DOHH2 (cell line): Measurements from ENCODE around the gene USF3.

Experiments
- H3F3A ChIP-seq: fragments of 200-600 bp; sonication (generic), shearing (Covaris generic); 2 replicates; pipeline ENCODE4 v1.6.0; 2016; ENCODE audit warnings: antibody characterized with exemption, mild to moderate bottlenecking; ENCODE audit not compliant: control insufficient read depth, insufficient read depth
- H3K27ac ChIP-seq: fragments of 200-600 bp; sonication (generic); 2 replicates; pipeline ENCODE4 v1.5.1; 2014; ENCODE audit warnings: low read depth, mild to moderate bottlenecking, low read length, moderate library complexity
- H3K27me3 ChIP-seq: fragments of 200-600 bp; sonication (generic); 2 replicates; pipeline ENCODE4 v1.6.1; 2014; ENCODE audit warnings: mild to moderate bottlenecking, low read length, mixed read lengths; ENCODE audit not compliant: control insufficient read depth
- H3K36me3 ChIP-seq: fragments of 200-600 bp; sonication (generic); 2 replicates; pipeline ENCODE4 v1.6.1; 2014; ENCODE audit warnings: mild to moderate bottlenecking, low read length, moderate library complexity, mixed read lengths; ENCODE audit not compliant: control insufficient read depth
- H3K4me1 ChIP-seq: fragments of 200-600 bp; sonication (generic); 2 replicates; pipeline ENCODE4 v1.6.1; 2014; ENCODE audit warnings: mild to moderate bottlenecking, low read length, mixed read lengths; ENCODE audit not compliant: control insufficient read depth
- H3K4me2 ChIP-seq: fragments of 200-600 bp; sonication (generic); 2 replicates; pipeline ENCODE4 v1.6.0; 2014; ENCODE audit warnings: mild to moderate bottlenecking, low read length, moderate library complexity
- H3K4me3 ChIP-seq: fragments of 200-600 bp; sonication (generic); 2 replicates; pipeline ENCODE4 v1.5.1; 2014; ENCODE audit warnings: mild to moderate bottlenecking, low read length, mixed read lengths
- H3K79me2 ChIP-seq: fragments of 200-600 bp; sonication (generic); 2 replicates; pipeline ENCODE4 v1.6.1; 2014; ENCODE audit warnings: mild to moderate bottlenecking, low read length, mixed read lengths; ENCODE audit not compliant: control insufficient read depth
- H3K9me2 ChIP-seq: fragments of 200-600 bp; sonication (generic); replicated peaks from 2 replicates; pipeline ENCODE4 v1.6.1; 2014; ENCODE audit warnings: mild to moderate bottlenecking, low read length, mixed read lengths; ENCODE audit not compliant: control insufficient read depth
- H3K9me3 ChIP-seq: fragments of 200-600 bp; sonication (generic); 2 replicates; pipeline ENCODE4 v1.6.1; 2014; ENCODE audit warnings: antibody characterized with exemption, low read length, mixed read lengths; ENCODE audit not compliant: control insufficient read depth, insufficient read depth
- H4K20me1 ChIP-seq: fragments of 200-600 bp; sonication (generic); 2 replicates; pipeline ENCODE4 v1.6.0; 2014; ENCODE audit warnings: low read depth, mild to moderate bottlenecking, antibody characterized with exemption, low read length, moderate library complexity; ENCODE audit not compliant: control insufficient read depth, insufficient read depth
- EZH2phosphoT487 ChIP-seq: fragments of 200-600 bp; sonication (generic); IDR thresholded peaks from 2 replicates; pipeline ENCODE4 v1.6.1; 2017; ENCODE audit warnings: borderline replicate concordance, mild to moderate bottlenecking, antibody characterized with exemption, low read length, moderate library complexity, mixed read lengths
- TF ChIP-seq, protein P1 (sequence below): fragments of 200-600 bp; sonication (generic); IDR thresholded peaks from one replicate; pipeline ENCODE4 v1.5.1; 2014; ENCODE audit warnings: antibody characterized with exemption, mild to moderate bottlenecking, low read depth, low read length; ENCODE audit not compliant: poor library complexity, severe bottlenecking

Gene USF3

DNA sequence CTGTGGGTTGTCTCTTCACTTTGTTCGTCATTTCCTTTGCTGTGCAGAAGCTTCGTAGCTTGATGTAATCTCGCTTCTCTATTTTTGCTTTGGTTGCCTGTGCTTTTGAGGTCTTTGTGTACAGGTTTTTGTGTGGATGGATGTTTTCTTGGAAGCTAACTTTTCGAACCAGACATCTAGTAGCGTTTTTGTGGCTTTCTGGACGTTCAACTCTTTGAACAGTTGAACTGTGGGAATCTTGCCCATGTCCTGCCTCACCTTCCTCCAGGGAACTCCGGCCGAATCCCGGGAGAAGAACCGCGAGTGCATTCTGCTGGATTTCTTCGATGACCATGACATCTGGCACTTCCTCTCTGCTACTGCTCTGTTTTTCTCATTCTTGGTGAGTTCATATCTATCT is 70.6 kb downstream of the USF3 start:
- Histone ChIP-seq H3K27ac (no peak overlapping the region), H3K36me3 (no peaks in the 10 kb centered on the region), H3F3A (no peaks in the 10 kb centered on the region), H3K4me3 (peak overlapping the region; percentile 39), H3K27me3 (no peaks in the 10 kb centered on the region), H3K9me3 (no peaks in the 10 kb centered on the region), H3K4me1 (peaks cover 22% of the 10 kb centered on the region), H3K9me2 (no peaks in the 10 kb centered on the region), H4K20me1 (no peaks in the 10 kb centered on the region), H3K79me2 (no peaks in the 10 kb centered on the region), H3K4me2 (peak overlapping the region; percentile 52)
- TF ChIP-seq EZH2phosphoT487, result no peak
- TF ChIP-seq, protein P1, sequence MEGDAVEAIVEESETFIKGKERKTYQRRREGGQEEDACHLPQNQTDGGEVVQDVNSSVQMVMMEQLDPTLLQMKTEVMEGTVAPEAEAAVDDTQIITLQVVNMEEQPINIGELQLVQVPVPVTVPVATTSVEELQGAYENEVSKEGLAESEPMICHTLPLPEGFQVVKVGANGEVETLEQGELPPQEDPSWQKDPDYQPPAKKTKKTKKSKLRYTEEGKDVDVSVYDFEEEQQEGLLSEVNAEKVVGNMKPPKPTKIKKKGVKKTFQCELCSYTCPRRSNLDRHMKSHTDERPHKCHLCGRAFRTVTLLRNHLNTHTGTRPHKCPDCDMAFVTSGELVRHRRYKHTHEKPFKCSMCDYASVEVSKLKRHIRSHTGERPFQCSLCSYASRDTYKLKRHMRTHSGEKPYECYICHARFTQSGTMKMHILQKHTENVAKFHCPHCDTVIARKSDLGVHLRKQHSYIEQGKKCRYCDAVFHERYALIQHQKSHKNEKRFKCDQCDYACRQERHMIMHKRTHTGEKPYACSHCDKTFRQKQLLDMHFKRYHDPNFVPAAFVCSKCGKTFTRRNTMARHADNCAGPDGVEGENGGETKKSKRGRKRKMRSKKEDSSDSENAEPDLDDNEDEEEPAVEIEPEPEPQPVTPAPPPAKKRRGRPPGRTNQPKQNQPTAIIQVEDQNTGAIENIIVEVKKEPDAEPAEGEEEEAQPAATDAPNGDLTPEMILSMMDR, result no peak

- Histone ChIP-seq H3K79me2 (no peaks in the 10 kb centered on the region), H4K20me1 (no peaks in the 10 kb centered on the region), H3F3A (no peaks in the 10 kb centered on the region), H3K27me3 (no peaks in the 10 kb centered on the region), H3K36me3 (no peaks in the 10 kb centered on the region), H3K4me3 (no peak overlapping the region), H3K4me1 (peaks cover 27% of the 10 kb centered on the region), H3K9me3 (no peaks in the 10 kb centered on the region), H3K4me2 (no peak overlapping the region), H3K9me2 (no peaks in the 10 kb centered on the region), H3K27ac (no peak overlapping the region)
- TF ChIP-seq EZH2phosphoT487, result no peak
- TF ChIP-seq, protein P1, result no peak
Measured at GRCh38 chr3:113623811-113624210, 72.6 kb downstream of the USF3 start.

DNA sequence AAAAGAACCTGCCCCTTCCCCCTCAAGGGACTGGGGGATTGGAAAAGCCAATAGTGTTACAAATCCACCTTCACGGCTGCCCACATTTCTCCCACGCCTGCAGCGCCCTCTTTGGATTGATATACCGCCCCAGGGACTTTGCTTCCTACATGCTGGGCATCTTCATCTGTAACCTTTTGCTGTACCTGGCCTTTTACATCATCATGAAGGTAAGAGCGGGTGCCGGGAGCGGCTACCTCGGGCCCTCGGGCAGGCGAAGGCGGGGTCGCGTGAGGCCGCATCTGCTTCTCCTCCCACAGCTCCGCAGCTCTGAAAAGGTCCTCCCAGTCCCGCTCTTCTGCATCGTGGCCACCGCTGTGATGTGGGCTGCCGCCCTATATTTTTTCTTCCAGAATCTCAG is 73.1 kb downstream of the USF3 start:
- Histone ChIP-seq H3K4me2 (no peak overlapping the region), H3K79me2 (no peaks in the 10 kb centered on the region), H3K27ac (no peak overlapping the region), H3K9me2 (no peaks in the 10 kb centered on the region), H3K4me3 (no peak overlapping the region), H3K9me3 (no peaks in the 10 kb centered on the region), H3K4me1 (peaks cover 27% of the 10 kb centered on the region), H3K27me3 (no peaks in the 10 kb centered on the region), H3K36me3 (no peaks in the 10 kb centered on the region), H3F3A (no peaks in the 10 kb centered on the region), H4K20me1 (no peaks in the 10 kb centered on the region)
- TF ChIP-seq EZH2phosphoT487, result no peak
- TF ChIP-seq, protein P1, result no peak

GRCh38 chr3:113620091-113620490 is 76.4 kb downstream of the USF3 start:
- Histone ChIP-seq H3K79me2 (no peaks in the 10 kb centered on the region), H3K9me2 (no peaks in the 10 kb centered on the region), H3K27ac (no peak overlapping the region), H3F3A (no peaks in the 10 kb centered on the region), H3K4me3 (no peak overlapping the region), H4K20me1 (no peaks in the 10 kb centered on the region), H3K4me2 (no peak overlapping the region), H3K4me1 (peaks cover 5% of the 10 kb centered on the region; the same call in 1 of the 2 replicates), H3K36me3 (no peaks in the 10 kb centered on the region), H3K27me3 (no peaks in the 10 kb centered on the region), H3K9me3 (no peaks in the 10 kb centered on the region)
- TF ChIP-seq, protein P1, result no peak
- no peak for TF ChIP-seq EZH2phosphoT487
